Panc1 (cell line): ENCODE data around the gene GLTP. TPM values are rescaled to one million over a fixed set of nuclear protein-coding genes. Genes with fewer than 3 reads are reported as not detected.

Experiments
- ATAC-seq: fragments of 200-7000 bp; cut with Tn5 transposase; 2 replicates; pipeline ENCODE4 v1.9.1; 2020; ENCODE audit warnings: mild to moderate bottlenecking, moderate library complexity
- BruUV-seq: library from RNA; stranded (reverse); fragments of 400-500 nt; replicated peaks from 2 replicates; lab custom pipeline; 2021; lab: Mats Ljungman, UMichigan
- CTCF ChIA-PET: fragments of 300-600 bp; sonication (Branson Sonifier 250); formaldehyde crosslinking; loops from one replicate; lab custom pipeline; 2022; ENCODE audit warnings: antibody characterized with exemption; lab: Charles Lee
- POLR2A ChIA-PET: fragments of 300-600 bp; sonication (Branson Sonifier 250); formaldehyde crosslinking; loops from one replicate; lab custom pipeline; 2022; ENCODE audit warnings: antibody characterized with exemption; lab: Charles Lee
- DNase-seq: peaks from one replicate; pipeline ENCODE4 v3.0.0-alpha.2; 2010; ENCODE audit warnings: low read depth, low spot score
- H3K27ac ChIP-seq: 2 replicates; pipeline ENCODE4 v1.5.1; 2011; ENCODE audit warnings: mild to moderate bottlenecking, low read length, inconsistent platforms
- H3K27me3 ChIP-seq: fragments of 200-500 bp; sonication (Bioruptor generic); 2 replicates; pipeline ENCODE4 v1.6.0; 2014; ENCODE audit warnings: low read length, inconsistent platforms; ENCODE audit not compliant: control insufficient read depth, insufficient read depth
- H3K36me3 ChIP-seq: fragments of 200-500 bp; sonication (Bioruptor generic); 2 replicates; pipeline ENCODE4 v1.5.1; 2014; ENCODE audit warnings: inconsistent platforms, mild to moderate bottlenecking, low read length, moderate library complexity; ENCODE audit not compliant: control insufficient read depth, insufficient read depth
- H3K4me1 ChIP-seq: 2 replicates; pipeline ENCODE4 v1.5.1; 2011; ENCODE audit warnings: inconsistent platforms, mild to moderate bottlenecking, low read length, moderate library complexity; ENCODE audit not compliant: control insufficient read depth, insufficient read depth
- H3K4me3 ChIP-seq, 2 experiments: 2 replicates each; pipeline ENCODE4 v1.5.1; 2011 to 2012; ENCODE audit warnings: low read depth in 2 of 2, low read length in 2 of 2, mild to moderate bottlenecking in 2 of 2, inconsistent platforms in 1 of 2, moderate library complexity in 1 of 2
- H3K9me3 ChIP-seq: fragments of 200-500 bp; sonication (Bioruptor generic); 2 replicates; pipeline ENCODE4 v1.5.1; 2014; ENCODE audit warnings: low read depth, mild to moderate bottlenecking, inconsistent platforms, low read length, moderate library complexity; ENCODE audit not compliant: control insufficient read depth, insufficient read depth
- POLR2AphosphoS5 ChIP-seq: IDR thresholded peaks from 2 replicates; pipeline ENCODE4 v1.6.1; 2012; ENCODE audit warnings: mild to moderate bottlenecking, low read depth, low read length, moderate library complexity
- SIN3A ChIP-seq: IDR thresholded peaks from 2 replicates; pipeline ENCODE4 v1.6.1; 2012; ENCODE audit warnings: low read depth, mild to moderate bottlenecking, low read length, moderate library complexity, borderline replicate concordance; ENCODE audit not compliant: insufficient read depth
- TCF7L2 ChIP-seq: IDR thresholded peaks from 2 replicates; pipeline ENCODE4 v1.6.1; 2011; ENCODE audit warnings: mild to moderate bottlenecking, low read depth, low read length, inconsistent platforms
- in situ Hi-C: cut with HindIII; loops from 2 replicates; pipeline ENCODE4 v1.10.0; 2016; ENCODE audit warnings: low sequenced_read_pairs, low pct_unique_long_range_greater_than_20kb
- intact Hi-C: fragments of 100-400 bp; cut with micrococcal nuclease; formaldehyde crosslinking; loops from one replicate; pipeline ENCODE4 v1.10.0; 2022; ENCODE audit not compliant: unreplicated experiment
- total RNA-seq: library from RNA; stranded (reverse); gene quantifications from one replicate; pipeline ENCODE4 v1.2.1, GENCODE V29; 2021; ENCODE audit not compliant: unreplicated experiment
- TF ChIP-seq, protein P1 (sequence below): fragments of 450-650 bp; IDR thresholded peaks from 2 replicates; pipeline ENCODE4 v1.5.1; 2017; ENCODE audit warnings: mild to moderate bottlenecking
- TF ChIP-seq, protein P2 (sequence below), 2 experiments: IDR thresholded peaks; 2 replicates each; pipeline ENCODE4 v1.6.1; 2011 to 2012; ENCODE audit warnings: low read depth in 2 of 2, control low read depth in 1 of 2, low read length in 1 of 2, mild to moderate bottlenecking in 1 of 2, moderate library complexity in 1 of 2; ENCODE audit not compliant: insufficient read depth in 1 of 2

Gene GLTP
- total RNA-seq, 1 experiment from 2014 or later, result 24.8 TPM

DNA sequence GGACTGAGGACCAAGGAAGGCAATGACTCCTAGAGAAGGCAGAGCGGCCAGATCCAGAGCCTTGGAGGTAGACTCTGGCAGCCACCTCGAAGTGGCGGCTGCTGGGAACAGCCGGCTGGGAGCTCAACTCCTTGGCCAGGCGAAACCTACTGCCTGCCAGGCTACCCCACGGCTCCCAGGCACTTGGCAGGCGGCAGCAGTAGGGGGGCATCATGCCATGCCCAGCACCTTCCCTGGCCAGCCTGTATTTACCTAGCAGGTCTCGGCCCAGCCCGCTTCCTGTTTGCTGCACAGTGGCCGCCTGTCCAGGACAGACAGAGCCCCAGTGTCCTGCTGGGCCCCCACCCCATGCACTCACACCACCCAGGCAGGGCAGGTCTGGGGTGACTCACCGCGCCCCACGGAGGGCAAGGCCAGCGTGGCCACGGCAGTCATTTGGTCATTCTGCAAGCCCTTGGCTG, 57.4 kb downstream of the GLTP start:
- ATAC-seq (peak; percentile 49), DNase-seq (no peak)
- H3K27ac ChIP-seq, result no peak overlapping the region
- intact Hi-C loops (no loop called here), in situ Hi-C loops (no loop called here)
- no peak overlapping the region for H3K4me3 ChIP-seq
- TF ChIP-seq, protein P1, sequence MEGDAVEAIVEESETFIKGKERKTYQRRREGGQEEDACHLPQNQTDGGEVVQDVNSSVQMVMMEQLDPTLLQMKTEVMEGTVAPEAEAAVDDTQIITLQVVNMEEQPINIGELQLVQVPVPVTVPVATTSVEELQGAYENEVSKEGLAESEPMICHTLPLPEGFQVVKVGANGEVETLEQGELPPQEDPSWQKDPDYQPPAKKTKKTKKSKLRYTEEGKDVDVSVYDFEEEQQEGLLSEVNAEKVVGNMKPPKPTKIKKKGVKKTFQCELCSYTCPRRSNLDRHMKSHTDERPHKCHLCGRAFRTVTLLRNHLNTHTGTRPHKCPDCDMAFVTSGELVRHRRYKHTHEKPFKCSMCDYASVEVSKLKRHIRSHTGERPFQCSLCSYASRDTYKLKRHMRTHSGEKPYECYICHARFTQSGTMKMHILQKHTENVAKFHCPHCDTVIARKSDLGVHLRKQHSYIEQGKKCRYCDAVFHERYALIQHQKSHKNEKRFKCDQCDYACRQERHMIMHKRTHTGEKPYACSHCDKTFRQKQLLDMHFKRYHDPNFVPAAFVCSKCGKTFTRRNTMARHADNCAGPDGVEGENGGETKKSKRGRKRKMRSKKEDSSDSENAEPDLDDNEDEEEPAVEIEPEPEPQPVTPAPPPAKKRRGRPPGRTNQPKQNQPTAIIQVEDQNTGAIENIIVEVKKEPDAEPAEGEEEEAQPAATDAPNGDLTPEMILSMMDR, result no peak
- TF ChIP-seq TCF7L2, result no peak
- TF ChIP-seq, protein P2, sequence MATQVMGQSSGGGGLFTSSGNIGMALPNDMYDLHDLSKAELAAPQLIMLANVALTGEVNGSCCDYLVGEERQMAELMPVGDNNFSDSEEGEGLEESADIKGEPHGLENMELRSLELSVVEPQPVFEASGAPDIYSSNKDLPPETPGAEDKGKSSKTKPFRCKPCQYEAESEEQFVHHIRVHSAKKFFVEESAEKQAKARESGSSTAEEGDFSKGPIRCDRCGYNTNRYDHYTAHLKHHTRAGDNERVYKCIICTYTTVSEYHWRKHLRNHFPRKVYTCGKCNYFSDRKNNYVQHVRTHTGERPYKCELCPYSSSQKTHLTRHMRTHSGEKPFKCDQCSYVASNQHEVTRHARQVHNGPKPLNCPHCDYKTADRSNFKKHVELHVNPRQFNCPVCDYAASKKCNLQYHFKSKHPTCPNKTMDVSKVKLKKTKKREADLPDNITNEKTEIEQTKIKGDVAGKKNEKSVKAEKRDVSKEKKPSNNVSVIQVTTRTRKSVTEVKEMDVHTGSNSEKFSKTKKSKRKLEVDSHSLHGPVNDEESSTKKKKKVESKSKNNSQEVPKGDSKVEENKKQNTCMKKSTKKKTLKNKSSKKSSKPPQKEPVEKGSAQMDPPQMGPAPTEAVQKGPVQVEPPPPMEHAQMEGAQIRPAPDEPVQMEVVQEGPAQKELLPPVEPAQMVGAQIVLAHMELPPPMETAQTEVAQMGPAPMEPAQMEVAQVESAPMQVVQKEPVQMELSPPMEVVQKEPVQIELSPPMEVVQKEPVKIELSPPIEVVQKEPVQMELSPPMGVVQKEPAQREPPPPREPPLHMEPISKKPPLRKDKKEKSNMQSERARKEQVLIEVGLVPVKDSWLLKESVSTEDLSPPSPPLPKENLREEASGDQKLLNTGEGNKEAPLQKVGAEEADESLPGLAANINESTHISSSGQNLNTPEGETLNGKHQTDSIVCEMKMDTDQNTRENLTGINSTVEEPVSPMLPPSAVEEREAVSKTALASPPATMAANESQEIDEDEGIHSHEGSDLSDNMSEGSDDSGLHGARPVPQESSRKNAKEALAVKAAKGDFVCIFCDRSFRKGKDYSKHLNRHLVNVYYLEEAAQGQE (IDR thresholded peaks at IDR 0.05; ENCODE audit: insufficient read depth in 1 of 2, low read depth in 2 of 2, low read length in 1 of 2), result no peak
- TF ChIP-seq POLR2AphosphoS5, result no peak
- no peak for TF ChIP-seq SIN3A
- BruUV-seq, result no TSS peak
- no peaks in the 10 kb centered on the region for H3K27me3 ChIP-seq
- ChIA-PET POLR2A (no interaction called here), CTCF (interaction anchor here (0.6 kb wide), 1 partner anchor 14 kb away, joined by 3 read pairs; no protein-coding TSS in a partner anchor)
- H3K9me3 ChIP-seq, result no peaks in the 10 kb centered on the region
- no peaks in the 10 kb centered on the region for H3K36me3 ChIP-seq
- H3K4me1 ChIP-seq, result peaks cover 12% of the 10 kb centered on the region

DNA sequence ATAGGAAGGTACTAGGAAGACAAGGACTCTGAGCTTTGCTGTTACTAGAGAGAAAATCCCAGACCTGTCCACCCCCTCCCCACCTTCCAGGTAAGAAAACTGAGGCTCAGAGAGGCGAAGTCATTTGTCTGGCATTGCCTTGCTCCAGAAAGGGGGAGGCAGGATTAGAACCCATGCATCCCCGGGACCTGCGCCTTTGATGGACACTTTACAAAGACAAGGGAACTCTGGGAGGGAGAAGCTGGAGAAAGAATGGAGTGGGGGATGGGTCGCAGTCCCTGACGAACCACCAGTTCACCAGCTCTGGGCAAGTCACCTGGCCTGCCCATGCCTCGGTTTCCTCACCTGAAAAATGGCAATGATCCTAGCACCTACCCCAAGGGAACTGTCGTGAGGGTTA, 57.9 kb downstream of the GLTP start:
- ChIA-PET POLR2A (no interaction called here), CTCF (interaction anchor here (0.6 kb wide), 1 partner anchor 14 kb away, joined by 3 read pairs; no protein-coding TSS in a partner anchor)
- in situ Hi-C loops (no loop called here), intact Hi-C loops (no loop called here)
- no peaks in the 10 kb centered on the region for H3K36me3 ChIP-seq
- TF ChIP-seq, protein P2 (IDR thresholded peaks at IDR 0.05; ENCODE audit: insufficient read depth in 1 of 2, low read depth in 2 of 2, low read length in 1 of 2), result no peak
- TF ChIP-seq, protein P1, result no peak
- TF ChIP-seq SIN3A (no peak), TCF7L2 (no peak), POLR2AphosphoS5 (no peak)
- ATAC-seq (no peak), DNase-seq (no peak)
- peaks cover 12% of the 10 kb centered on the region for H3K4me1 ChIP-seq
- H3K4me3 ChIP-seq, result no peak overlapping the region
- BruUV-seq, result no TSS peak
- H3K9me3 ChIP-seq, result no peaks in the 10 kb centered on the region
- no peak overlapping the region for H3K27ac ChIP-seq
- no peaks in the 10 kb centered on the region for H3K27me3 ChIP-seq
